Measurements from ENCODE around the gene SELENOI. TPM values are rescaled to one million over a fixed set of nuclear protein-coding genes. Genes with fewer than 3 reads are reported as not detected.
A peak's percentile ranks its signal among the peaks of the same experiment; 100 is the strongest.
"Not testable (repeated sequence)": the region's sequence is repeated elsewhere in the genome, so short reads cannot be mapped to it uniquely, and the experiment has no call there.

SELENOI gene
- total RNA-seq, 1 donor from 2014 or later: 13.4 TPM

DNA sequence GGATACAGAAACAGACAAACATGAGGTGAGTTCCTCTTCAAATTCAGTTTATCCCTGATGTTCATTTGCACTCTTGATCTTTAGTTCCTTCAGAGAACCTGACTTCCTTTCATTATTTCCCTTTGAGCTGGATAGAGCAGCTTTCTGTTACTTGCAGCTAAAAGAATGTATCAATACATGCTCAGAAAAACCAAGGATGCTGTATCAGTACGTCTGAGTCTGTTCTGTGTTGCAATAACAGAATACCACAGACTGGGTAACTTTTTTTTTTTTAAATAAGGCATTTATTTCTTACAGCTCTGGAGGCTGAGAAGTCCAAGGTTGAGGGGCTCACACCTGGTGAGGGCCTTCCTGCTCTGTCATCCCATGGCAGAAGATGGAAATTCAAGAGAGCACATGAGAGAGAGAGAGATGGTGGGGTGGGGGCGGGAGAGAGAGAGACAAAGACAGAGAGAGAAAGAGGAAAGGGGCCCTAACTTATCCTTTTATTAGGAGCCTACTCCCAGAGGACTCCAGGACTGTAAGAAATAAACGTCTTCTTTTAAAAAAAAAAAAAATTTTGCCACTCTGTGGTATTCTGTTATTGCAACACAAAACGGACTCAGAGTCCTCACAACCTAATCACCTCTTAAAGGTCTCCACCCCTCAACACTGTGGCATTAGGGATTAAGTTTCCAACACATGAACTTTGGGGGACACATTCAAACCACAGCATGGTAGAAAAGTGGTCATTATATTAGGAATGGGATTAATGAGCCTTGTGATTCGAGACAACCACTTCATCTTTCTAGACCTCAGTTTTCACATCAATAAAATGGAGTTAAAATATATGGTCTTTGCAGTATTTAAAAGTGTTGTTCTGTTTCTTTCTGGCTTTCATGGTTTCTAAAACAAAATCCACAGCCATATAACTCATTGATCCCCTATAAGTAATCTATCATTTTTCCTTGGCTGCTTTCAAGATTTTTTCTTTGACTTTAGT, 18.4 kb upstream of the SELENOI start:
- H3K9me3 ChIP-seq: no peaks in the 10 kb centered on the region
- intact Hi-C loops (cut with DNase I): no loop called here
- H3K36me3 ChIP-seq: no peaks in the 10 kb centered on the region
- no peak overlapping the region for H3K4me3 ChIP-seq
- TF ChIP-seq CTCF (IDR thresholded peaks at IDR 0.05): no peak
- no peaks in the 10 kb centered on the region for H3K27me3 ChIP-seq (ENCODE audit: low read depth)
- DNase-seq (no peak), ATAC-seq (no peak)
- H3K27ac ChIP-seq: no peak overlapping the region
- H3K4me1 ChIP-seq: peaks cover 7% of the 10 kb centered on the region

DNA sequence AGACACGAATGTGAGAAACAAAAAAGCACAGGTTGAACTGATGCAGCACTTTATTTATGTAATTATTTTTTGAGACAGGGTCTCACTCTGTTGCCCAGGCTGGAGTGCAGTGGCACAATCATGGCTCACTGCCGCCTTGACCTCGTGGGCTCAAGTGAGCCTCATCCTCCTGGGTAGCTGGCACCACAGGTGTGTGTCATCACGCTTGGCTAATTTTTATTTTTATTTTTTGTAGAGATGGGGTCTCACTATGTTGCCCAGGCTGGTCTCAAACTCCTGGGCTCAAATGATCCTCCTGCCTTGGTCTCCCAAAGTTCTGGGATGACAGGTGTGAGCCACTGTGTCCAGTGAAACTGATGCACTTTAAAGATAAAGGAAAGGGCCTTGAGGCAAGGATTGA, 16.9 kb upstream of the SELENOI start:
- H3K4me1 ChIP-seq; H3K27ac ChIP-seq; ATAC-seq; DNase-seq; H3K4me3 ChIP-seq; H3K36me3 ChIP-seq; H3K9me3 ChIP-seq; H3K27me3 ChIP-seq (ENCODE audit: low read depth); intact Hi-C loops (cut with DNase I): not testable (repeated sequence)

DNA sequence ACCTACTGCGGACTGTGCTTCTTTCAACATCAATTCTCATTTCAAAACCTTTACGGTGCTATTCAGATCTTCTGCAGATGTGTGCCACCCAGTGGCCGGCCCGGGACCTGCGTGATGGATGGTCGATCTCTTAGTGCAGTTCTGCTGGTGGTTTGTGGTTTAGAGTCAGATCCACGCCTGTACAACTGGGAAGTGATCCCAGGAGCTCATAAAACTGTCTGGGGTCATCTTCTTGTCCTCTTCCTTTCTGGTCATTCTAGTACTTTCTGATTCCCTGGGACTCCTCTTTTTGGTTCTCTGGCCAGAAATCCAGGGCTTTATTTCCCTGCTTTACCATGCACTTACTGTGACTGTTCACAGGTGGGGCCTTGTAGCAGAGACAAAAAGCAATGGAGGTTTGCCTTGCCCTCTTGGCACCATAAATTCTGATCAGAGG, 15.8 kb upstream of the SELENOI start:
- peak; percentile 93 for DNase-seq
- intact Hi-C loops (cut with DNase I): no loop called here
- peak; percentile 91 for TF ChIP-seq CTCF (IDR thresholded peaks at IDR 0.05)
- no peaks in the 10 kb centered on the region for H3K27me3 ChIP-seq (ENCODE audit: low read depth)
- peaks cover 7% of the 10 kb centered on the region for H3K4me1 ChIP-seq
- peak; percentile 93 to 97 for ATAC-seq
- no peak overlapping the region for H3K27ac ChIP-seq
- no peak overlapping the region for H3K4me3 ChIP-seq
- H3K9me3 ChIP-seq: no peaks in the 10 kb centered on the region
- no peaks in the 10 kb centered on the region for H3K36me3 ChIP-seq

DNA sequence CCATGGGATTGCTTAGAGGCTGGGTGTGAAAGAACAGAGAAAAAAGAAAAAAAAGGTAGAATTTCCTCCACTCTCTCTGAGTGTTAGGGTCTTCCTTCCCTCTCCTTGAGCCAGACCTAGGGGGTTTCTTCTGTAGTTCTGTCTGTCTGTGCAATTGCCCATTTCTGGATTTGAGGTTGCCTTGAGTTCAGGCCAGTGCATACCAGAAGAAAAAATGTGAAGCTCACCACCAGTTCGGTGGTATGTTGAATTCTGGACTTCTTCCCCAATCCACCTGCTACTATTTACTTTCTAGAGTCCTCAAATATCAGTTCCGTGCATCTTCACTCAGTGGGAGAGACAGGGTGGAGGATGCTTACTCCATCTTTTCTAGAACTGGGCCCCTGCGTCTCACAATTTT, 15.3 kb upstream of the SELENOI start:
- H3K4me3 ChIP-seq: no peak overlapping the region
- no peak overlapping the region for H3K27ac ChIP-seq
- H3K27me3 ChIP-seq (ENCODE audit: low read depth): no peaks in the 10 kb centered on the region
- peak in 1 of 2 donors; percentile 11 for ATAC-seq
- no peaks in the 10 kb centered on the region for H3K9me3 ChIP-seq
- DNase-seq: no peak
- intact Hi-C loops (cut with DNase I): no loop called here
- no peak for TF ChIP-seq CTCF (IDR thresholded peaks at IDR 0.05)
- no peaks in the 10 kb centered on the region for H3K36me3 ChIP-seq
- peaks cover 7% of the 10 kb centered on the region for H3K4me1 ChIP-seq

DNA sequence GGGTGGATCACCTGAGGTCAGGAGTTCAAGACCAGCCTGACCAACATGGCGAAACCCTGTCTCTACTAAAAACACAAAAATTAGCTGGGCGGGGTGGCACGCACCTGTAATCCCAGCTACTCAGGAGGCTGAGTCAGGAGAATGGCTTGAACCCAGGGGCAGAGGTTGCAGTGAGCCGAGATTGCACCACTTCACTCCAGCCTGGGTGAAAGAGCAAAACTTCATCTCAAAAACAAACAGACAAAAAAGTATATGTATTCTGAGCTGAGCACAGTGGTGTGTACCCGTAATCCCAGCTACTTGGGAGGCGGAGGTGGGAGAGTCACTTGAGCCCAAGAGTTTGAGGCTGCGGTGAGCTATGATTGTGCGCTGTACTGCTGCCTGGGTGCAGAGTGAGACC, 14.6 kb upstream of the SELENOI start:
- H3K4me3 ChIP-seq; DNase-seq; H3K27me3 ChIP-seq (ENCODE audit: low read depth); H3K27ac ChIP-seq; H3K36me3 ChIP-seq; intact Hi-C loops (cut with DNase I); H3K9me3 ChIP-seq; ATAC-seq; H3K4me1 ChIP-seq: not testable (repeated sequence)

GRCh38 chr2:26333293-26333692, 12.7 kb upstream of the SELENOI start:
- no peak for DNase-seq
- intact Hi-C loops (cut with DNase I): no loop called here
- no peak for ATAC-seq
- TF ChIP-seq CTCF (IDR thresholded peaks at IDR 0.05): no peak
- Histone ChIP-seq H3K4me3 (no peak overlapping the region), H3K36me3 (no peaks in the 10 kb centered on the region), H3K27me3 (ENCODE audit: low read depth) (no peaks in the 10 kb centered on the region), H3K4me1 (peaks cover 7% of the 10 kb centered on the region), H3K27ac (no peak overlapping the region), H3K9me3 (no peaks in the 10 kb centered on the region)

All from lower lobe of right lung (tissue), 2 donors.